ES-I3 (cell line): ENCODE results near the gene ZNF532.
"Not testable (repeated sequence)": the region's sequence is repeated elsewhere in the genome, so short reads cannot be mapped to it uniquely, and the experiment has no call there.

Experiments
- H3K36me3 ChIP-seq: 2 replicates; pipeline ENCODE4 v1.6.1; 2013; ENCODE audit warnings: mild to moderate bottlenecking, low read length, control low read depth, moderate library complexity; ENCODE audit not compliant: insufficient read depth
- H3K4me1 ChIP-seq: 2 replicates; pipeline ENCODE4 v1.6.1; 2013; ENCODE audit warnings: mild to moderate bottlenecking, control low read depth, low read length; ENCODE audit not compliant: insufficient read depth
- H3K9ac ChIP-seq: 2 replicates; pipeline ENCODE4 v1.6.1; 2013; ENCODE audit warnings: low read depth, mild to moderate bottlenecking, low read length, moderate library complexity
- H3K9me3 ChIP-seq: 2 replicates; pipeline ENCODE4 v1.6.1; 2013; ENCODE audit warnings: mild to moderate bottlenecking, low read length, moderate library complexity; ENCODE audit not compliant: control insufficient read depth, insufficient read depth

Gene ZNF532

GRCh38 chr18:58864146-58865032 is at the start of gene ZNF532:
Gene ZNF532 (plus strand): TSS chr18:58864877. CDS start in a region left out here.
- Histone ChIP-seq H3K9me3 (no peaks in the 10 kb centered on the region), H3K4me1 (peaks cover 59% of the 10 kb centered on the region), H3K36me3 (peaks cover 31% of the 10 kb centered on the region; the same call in 1 of the 2 replicates), H3K9ac (peak within 1 kb of the TSS; percentile 27)

- Histone ChIP-seq H3K36me3 (no peaks in the 10 kb centered on the region), H3K9ac (no peak overlapping the region), H3K4me1 (0 out of 2 replicates have a peak, but pooled peaks cover 4% of the 10 kb centered on the region), H3K9me3 (no peaks in the 10 kb centered on the region)
Observed at GRCh38 chr18:58819051-58819450, 45.6 kb upstream of the ZNF532 start.

- Histone ChIP-seq H3K36me3 (no peaks in the 10 kb centered on the region), H3K9me3 (no peaks in the 10 kb centered on the region), H3K9ac (no peak overlapping the region), H3K4me1 (peaks cover 4% of the 10 kb centered on the region; the same call in 1 of the 2 replicates)
Observed at GRCh38 chr18:58820251-58820650, 44.4 kb upstream of the ZNF532 start.

DNA sequence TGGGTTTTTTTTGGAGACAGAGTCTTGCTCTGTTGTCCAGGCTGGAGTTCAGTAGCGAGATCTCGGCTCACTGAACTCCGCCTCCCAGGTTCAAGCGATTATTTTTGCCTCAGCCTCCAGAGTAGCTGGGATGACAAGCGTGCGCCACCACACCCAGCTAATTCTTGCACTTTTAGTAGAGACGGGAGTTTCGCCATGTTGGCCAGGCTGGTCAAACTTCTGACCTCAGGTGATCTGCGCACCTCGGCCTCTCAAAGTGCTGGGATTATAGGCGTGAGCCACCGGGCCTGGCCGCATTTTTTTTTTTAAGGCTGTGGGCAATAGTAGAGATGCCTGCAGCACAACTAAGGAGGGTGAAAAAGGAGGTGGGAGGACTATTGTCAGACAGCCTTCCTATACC is 41.7 kb upstream of the ZNF532 start:
- Histone ChIP-seq H3K9ac (no peak overlapping the region), H3K4me1 (no peaks in the 10 kb centered on the region; the same call in 1 of the 2 replicates)

GRCh38 chr18:58823412-58823811 is 41.3 kb upstream of the ZNF532 start:
- H3K9ac ChIP-seq: no peak overlapping the region
- H3K4me1 ChIP-seq: no peaks in the 10 kb centered on the region; the same call in 1 of the 2 replicates
- H3K36me3 ChIP-seq: no peaks in the 10 kb centered on the region
- peaks cover 2% of the 10 kb centered on the region; the same call in 1 of the 2 replicates for H3K9me3 ChIP-seq

More for the DNA sequence above, 41.7 kb upstream of the ZNF532 start:
- H3K9me3 ChIP-seq: peaks cover 2% of the 10 kb centered on the region; the same call in 1 of the 2 replicates
- no peaks in the 10 kb centered on the region for H3K36me3 ChIP-seq

DNA sequence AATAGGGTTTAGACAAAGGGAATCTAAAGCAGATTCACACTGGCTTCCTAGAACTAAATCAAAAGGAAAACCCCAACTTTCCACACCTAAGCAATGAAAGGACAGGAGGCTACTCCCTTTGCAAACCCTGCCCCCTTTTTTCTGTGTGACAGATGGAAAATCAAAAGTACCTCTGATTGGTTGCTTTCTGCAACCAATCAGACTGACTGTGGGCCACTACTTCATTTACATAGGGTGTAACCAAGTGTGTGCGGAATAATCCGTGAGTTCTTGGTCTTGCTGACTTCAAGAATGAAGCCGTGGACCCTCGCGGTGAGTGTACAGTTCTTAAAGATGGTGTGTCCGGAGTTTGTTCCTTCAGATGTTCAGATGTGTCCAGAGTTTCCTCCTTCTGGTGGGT is 37.8 kb upstream of the ZNF532 start:
- H3K36me3 ChIP-seq: not testable (repeated sequence)

DNA sequence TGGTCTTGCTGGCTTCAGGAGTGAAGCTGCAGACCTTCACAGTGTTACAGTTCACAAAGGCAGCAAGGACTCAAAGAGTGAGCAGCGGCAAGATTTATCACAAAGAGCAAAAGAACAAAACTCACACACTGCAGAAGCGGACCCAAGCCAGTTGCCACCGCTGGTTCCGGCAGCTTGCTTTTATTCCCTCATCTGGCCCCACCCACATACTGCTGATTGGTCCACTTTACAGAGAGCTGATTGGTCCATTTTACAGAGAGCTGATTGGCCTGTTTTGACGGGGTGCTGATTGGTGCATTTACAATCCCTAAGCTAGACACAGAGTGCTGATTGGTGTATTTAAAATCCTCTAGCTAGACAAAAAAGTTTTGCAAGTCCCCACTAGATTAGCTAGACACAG is 37.2 kb upstream of the ZNF532 start:
- Histone ChIP-seq H3K36me3 (no peaks in the 10 kb centered on the region), H3K9me3 (peaks cover 6% of the 10 kb centered on the region; the same call in 1 of the 2 replicates), H3K4me1 (peaks cover 8% of the 10 kb centered on the region), H3K9ac (no peak overlapping the region)

More for the DNA sequence above, 37.8 kb upstream of the ZNF532 start:
- H3K4me1 ChIP-seq, H3K9ac ChIP-seq, H3K9me3 ChIP-seq: not testable (repeated sequence)

- no peaks in the 10 kb centered on the region for H3K36me3 ChIP-seq
- peaks cover 11% of the 10 kb centered on the region for H3K4me1 ChIP-seq
- no peak overlapping the region for H3K9ac ChIP-seq
- H3K9me3 ChIP-seq: peaks cover 6% of the 10 kb centered on the region; the same call in 1 of the 2 replicates
Observed at GRCh38 chr18:58827886-58828285, 36.8 kb upstream of the ZNF532 start.

DNA sequence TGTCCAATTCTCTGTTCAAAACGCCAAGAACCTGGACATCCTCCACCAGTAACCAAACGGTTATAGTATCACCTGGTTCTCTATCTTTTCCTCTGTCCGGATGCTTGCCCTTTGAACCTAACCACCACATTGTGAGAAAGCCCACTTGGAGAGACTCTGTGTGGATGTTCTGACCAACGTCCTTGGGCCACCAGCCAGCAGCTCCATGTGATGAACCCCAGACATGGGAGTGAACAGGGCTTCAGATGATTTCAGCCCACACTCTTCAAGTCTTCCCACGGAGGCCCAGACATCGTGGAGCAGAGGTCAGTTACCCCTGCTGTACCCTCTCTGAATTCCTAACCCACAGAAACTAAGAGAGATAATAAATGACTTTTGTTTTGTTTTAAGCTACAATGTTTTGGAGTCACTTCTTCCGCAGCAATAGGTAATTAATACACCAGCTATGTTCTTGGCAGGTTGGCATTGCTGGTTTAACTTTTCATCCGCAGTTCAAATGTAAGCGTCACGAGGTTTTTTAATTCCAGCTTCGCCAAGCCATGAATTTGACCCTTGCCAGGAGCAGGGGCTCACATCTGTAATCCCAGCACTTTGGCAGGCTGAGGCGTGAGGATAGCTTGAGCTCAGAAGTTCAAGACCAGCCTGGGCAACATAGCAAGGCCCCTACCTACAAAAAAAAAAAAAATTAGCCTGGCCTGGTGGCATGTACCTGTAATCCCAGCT is 36.1 kb upstream of the ZNF532 start:
- H3K9ac ChIP-seq: no peak overlapping the region
- no peaks in the 10 kb centered on the region for H3K36me3 ChIP-seq
- H3K4me1 ChIP-seq: peaks cover 11% of the 10 kb centered on the region
- H3K9me3 ChIP-seq: peaks cover 6% of the 10 kb centered on the region; the same call in 1 of the 2 replicates

DNA sequence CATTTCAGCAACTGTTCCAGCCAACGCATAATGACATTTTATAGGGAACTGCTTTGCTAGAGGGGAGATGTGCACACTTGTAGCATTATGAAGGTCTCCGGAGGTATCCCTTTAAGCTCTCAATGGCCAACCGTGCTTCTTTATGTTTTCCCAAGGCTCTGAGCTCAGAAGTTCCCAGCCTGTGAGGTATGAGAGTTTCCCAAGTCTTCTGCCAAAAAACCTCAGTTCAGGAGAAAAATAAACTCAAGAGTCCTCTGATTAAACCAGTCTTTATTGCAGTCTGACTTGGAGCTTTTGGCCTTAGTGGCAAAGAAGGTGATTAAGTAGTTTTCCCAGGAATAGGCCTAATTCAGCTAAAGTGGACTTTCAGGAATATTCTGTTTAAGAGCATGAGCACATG is 35.4 kb upstream of the ZNF532 start:
- H3K4me1 ChIP-seq: peaks cover 11% of the 10 kb centered on the region
- no peak overlapping the region for H3K9ac ChIP-seq
- peaks cover 6% of the 10 kb centered on the region; the same call in 1 of the 2 replicates for H3K9me3 ChIP-seq
- H3K36me3 ChIP-seq: no peaks in the 10 kb centered on the region

DNA sequence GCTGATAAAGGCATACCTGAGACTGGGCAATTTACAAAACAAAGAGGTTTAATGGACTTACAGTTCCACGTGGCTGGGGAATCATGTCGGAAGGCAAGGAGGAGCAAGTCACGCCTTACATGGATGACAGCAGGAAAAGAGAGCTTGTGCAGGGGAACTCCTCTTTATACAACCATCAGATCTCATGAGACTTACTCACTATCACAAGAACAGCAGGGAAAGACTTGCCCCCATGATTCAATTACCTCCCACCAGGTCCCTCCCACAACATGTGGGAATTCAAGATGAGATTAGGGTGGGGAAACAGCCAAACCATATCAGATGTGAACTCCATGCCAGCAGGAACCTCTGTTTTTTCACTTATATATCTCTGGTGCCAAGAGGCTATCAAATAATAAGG is 34.8 kb upstream of the ZNF532 start:
- peaks cover 11% of the 10 kb centered on the region for H3K4me1 ChIP-seq
- H3K9ac ChIP-seq, H3K36me3 ChIP-seq, H3K9me3 ChIP-seq: not testable (repeated sequence)

- Histone ChIP-seq H3K9ac (no peak overlapping the region), H3K4me1 (peaks cover 11% of the 10 kb centered on the region), H3K9me3 (peaks cover 6% of the 10 kb centered on the region; the same call in 1 of the 2 replicates), H3K36me3 (no peaks in the 10 kb centered on the region)
Observed at GRCh38 chr18:58831606-58832005, 33.1 kb upstream of the ZNF532 start.

- Histone ChIP-seq H3K9me3 (no peaks in the 10 kb centered on the region), H3K36me3 (no peaks in the 10 kb centered on the region), H3K4me1 (peaks cover 4% of the 10 kb centered on the region), H3K9ac (no peak overlapping the region)
Observed at GRCh38 chr18:58838165-58838860, 26.4 kb upstream of the ZNF532 start.

DNA sequence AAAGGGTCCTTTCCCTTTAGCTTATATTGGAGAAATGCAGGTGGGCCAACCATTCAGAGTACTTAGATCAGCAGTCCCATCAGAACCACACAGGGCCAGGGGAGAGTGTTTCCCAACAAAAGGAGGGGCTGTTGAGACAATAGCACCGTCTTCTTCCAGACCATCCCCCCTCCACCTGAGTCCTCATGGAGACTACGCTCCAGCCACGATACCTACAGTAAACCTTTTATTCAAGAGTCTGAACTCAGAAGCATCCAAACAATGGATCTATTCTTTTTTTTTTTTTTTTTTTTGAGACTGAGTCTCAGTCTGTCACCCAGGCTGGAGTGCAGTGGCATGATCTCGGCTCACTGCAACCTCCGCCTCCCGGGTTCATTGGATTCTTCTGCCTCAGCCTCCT is 25.7 kb upstream of the ZNF532 start:
- no peaks in the 10 kb centered on the region for H3K36me3 ChIP-seq
- no peaks in the 10 kb centered on the region for H3K9me3 ChIP-seq
- peaks cover 6% of the 10 kb centered on the region for H3K4me1 ChIP-seq
- H3K9ac ChIP-seq: no peak overlapping the region
